Common myeloid progenitor, CD34-positive (primary cell): Measurements from ENCODE around the gene E4F1.

ENCODE experiments used
- CTCF ChIA-PET: fragments of 350-600 bp; sonication (Branson Sonifier 250); formaldehyde crosslinking; loops from one replicate; lab custom pipeline; 2021; ENCODE audit warnings: antibody characterized with exemption; lab: Charles Lee
- POLR2A ChIA-PET: fragments of 350-600 bp; sonication (Branson Sonifier 250); formaldehyde crosslinking; loops from one replicate; lab custom pipeline; 2021; ENCODE audit warnings: antibody characterized with exemption; lab: Charles Lee
- DNase-seq, 3 donors: peaks; one replicate each; pipeline versions ENCODE4 v3.0.0 to v3.0.0-alpha.2; 2013
- H3K27ac ChIP-seq, 2 experiments: 1 replicate in 1 of 2; 2 replicates in 1 of 2; pipeline ENCODE4 v1.7.0; 2013; ENCODE audit warnings: inconsistent platforms in 2 of 2, low read length in 2 of 2, mild to moderate bottlenecking in 2 of 2, low read depth in 1 of 2, moderate library complexity in 1 of 2; ENCODE audit not compliant: severe bottlenecking in 2 of 2, insufficient read depth in 1 of 2, poor library complexity in 1 of 2
- H3K27me3 ChIP-seq, 5 experiments: replicated peaks in 2 of 5; 1 replicate in 3 of 5; 2 replicates in 2 of 5; pipeline versions ENCODE4 v1.6.1 to v1.7.0; 2013; ENCODE audit warnings: low read length in 4 of 5, mild to moderate bottlenecking in 2 of 5, moderate library complexity in 2 of 5, inconsistent platforms in 1 of 5; ENCODE audit not compliant: insufficient read depth in 5 of 5, control insufficient read depth in 4 of 5
- H3K36me3 ChIP-seq, 4 experiments: 1 replicate in 2 of 4; 2 replicates in 2 of 4; pipeline versions ENCODE4 v1.6.1 to v1.7.0; 2013; ENCODE audit warnings: low read length in 3 of 4, control low read depth in 1 of 4, mild to moderate bottlenecking in 1 of 4; ENCODE audit not compliant: control insufficient read depth in 4 of 4, insufficient read depth in 4 of 4
- H3K4me1 ChIP-seq, 4 experiments: 1 replicate in 3 of 4; 2 replicates in 1 of 4; pipeline versions ENCODE4 v1.6.1 to v1.7.1; 2013; ENCODE audit warnings: low read length in 3 of 4, mild to moderate bottlenecking in 3 of 4, control low read depth in 1 of 4, inconsistent platforms in 1 of 4, moderate library complexity in 1 of 4; ENCODE audit not compliant: control insufficient read depth in 4 of 4, insufficient read depth in 4 of 4; ENCODE audit errors: control extremely low read depth in 1 of 4
- H3K4me3 ChIP-seq, 7 experiments: 1 replicate in 4 of 7; 2 replicates in 3 of 7; pipeline versions ENCODE4 v1.5.1 to v1.7.0; 2013; ENCODE audit warnings: mild to moderate bottlenecking in 7 of 7, low read length in 6 of 7, moderate library complexity in 6 of 7, inconsistent platforms in 2 of 7, low read depth in 2 of 7, control low read depth in 1 of 7; ENCODE audit not compliant: insufficient read depth in 4 of 7, control insufficient read depth in 1 of 7; ENCODE audit errors: extremely low read depth in 1 of 7
- H3K9me3 ChIP-seq, 5 experiments: 1 replicate in 4 of 5; 2 replicates in 1 of 5; pipeline versions ENCODE4 v1.6.1 to v1.7.1; 2013; ENCODE audit warnings: low read length in 4 of 5, mild to moderate bottlenecking in 2 of 5, inconsistent platforms in 1 of 5, low read depth in 1 of 5, moderate library complexity in 1 of 5; ENCODE audit not compliant: control insufficient read depth in 4 of 5, insufficient read depth in 2 of 5; ENCODE audit errors: control extremely low read depth in 1 of 5
- WGBS: methylation state at CpG from one replicate; pipeline ENCODE4 v1.1.5; 2013; ENCODE audit not compliant: insufficient coverage; 5-methylcytosine and 5-hydroxymethylcytosine counted together

Gene E4F1

GRCh38 chr16:2228161-2228824 is 4.9 kb downstream of the E4F1 start:
- ChIA-PET POLR2A (no interaction called here), CTCF (interaction anchor here (1.7 kb wide), 1 partner anchor 23 kb away, joined by 3 read pairs; the partner anchor contains the start of gene ECI1)
- DNase-seq, result no peak
- Histone ChIP-seq H3K4me1 (peaks cover 0 to 15% (median 13%) of the 10 kb centered on the region in 4 experiments), H3K4me3 (no peak overlapping the region), H3K27ac (no peak overlapping the region), H3K9me3 (no peaks in the 10 kb centered on the region), H3K27me3 (no peaks in the 10 kb centered on the region), H3K36me3 (peaks cover 7 to 67% (median 37%) of the 10 kb centered on the region in 4 experiments)
- 96% methylated on average over 19 of the region's 25 CpGs for WGBS

DNA sequence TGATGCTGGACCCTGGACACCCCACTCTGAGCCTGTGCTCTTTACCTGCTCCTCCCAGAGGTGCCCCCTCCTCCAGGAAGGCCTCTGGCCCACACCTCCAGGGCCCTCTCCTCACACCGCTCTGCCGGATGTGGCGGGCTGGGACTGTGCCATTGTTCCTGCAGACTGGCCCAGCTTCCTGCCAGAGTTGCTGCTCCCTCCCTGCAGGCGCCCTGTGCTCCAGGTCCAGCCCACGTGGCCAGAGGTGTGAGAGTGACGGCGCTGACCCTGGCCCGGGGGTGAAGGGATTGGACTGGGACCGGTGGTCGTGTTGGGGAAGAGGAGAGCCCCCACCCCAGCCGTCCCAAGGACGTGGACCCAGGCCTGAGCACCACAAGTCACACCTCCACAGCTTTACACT is 5.7 kb downstream of the E4F1 start:
- POLR2A ChIA-PET, result interaction anchor here (0.7 kb wide), 1 partner anchor 9 kb away, joined by 3 read pairs; no protein-coding TSS in a partner anchor
- DNase-seq, result no peak
- CTCF ChIA-PET, result interaction anchor here (1.7 kb wide), 1 partner anchor 22 kb away, joined by 3 read pairs; the partner anchor contains the start of gene ECI1
- 100% methylated on average over 3 of the region's 12 CpGs for WGBS
- Histone ChIP-seq H3K4me3 (no peak overlapping the region), H3K27ac (no peak overlapping the region), H3K4me1 (peaks cover 0 to 15% (median 11%) of the 10 kb centered on the region in 4 experiments), H3K9me3 (no peaks in the 10 kb centered on the region), H3K36me3 (peaks cover 8 to 75% (median 43%) of the 10 kb centered on the region in 4 experiments), H3K27me3 (no peaks in the 10 kb centered on the region)

- DNase-seq, result no peak
- Histone ChIP-seq H3K27ac (no peak overlapping the region), H3K27me3 (peaks cover 0 to 3% (median 0%) of the 10 kb centered on the region in 5 experiments), H3K9me3 (no peaks in the 10 kb centered on the region), H3K4me3 (no peak overlapping the region), H3K4me1 (peaks cover 0 to 9% (median 4%) of the 10 kb centered on the region in 4 experiments), H3K36me3 (peaks cover 9 to 81% (median 48%) of the 10 kb centered on the region in 4 experiments)
- 94% methylated on average over 20 of the region's 23 CpGs for whole genome bisulfite sequencing
- ChIA-PET CTCF (interaction anchor here (1.7 kb wide), 1 partner anchor 22 kb away, joined by 3 read pairs; the partner anchor contains the start of gene ECI1), POLR2A (interaction anchor here (0.7 kb wide), 1 partner anchor 9 kb away, joined by 3 read pairs; no protein-coding TSS in a partner anchor)
Measured at GRCh38 chr16:2229632-2230250, 6.3 kb downstream of the E4F1 start.

DNA sequence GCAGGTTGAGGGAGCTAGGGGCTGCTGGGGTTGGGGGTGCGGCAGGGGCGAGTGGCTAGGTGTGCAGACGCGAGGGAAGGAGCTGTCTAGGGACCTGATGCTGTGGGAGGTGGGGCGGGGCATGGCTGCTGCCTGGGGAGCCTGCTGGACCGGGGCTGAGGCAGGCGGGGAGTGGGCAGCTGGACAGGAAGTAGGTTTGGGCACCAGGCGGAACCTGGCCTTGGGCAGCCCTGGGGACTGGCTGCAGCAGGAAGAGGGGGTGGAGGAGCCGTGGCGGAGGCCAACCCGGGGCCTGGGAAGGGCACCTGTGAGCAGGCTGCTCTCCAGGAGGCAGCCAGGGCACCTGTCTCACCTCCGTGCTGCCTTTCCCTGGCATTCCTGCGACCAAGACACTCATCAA is 7.0 kb downstream of the E4F1 start:
- WGBS, result 94% methylated on average over 9 of the region's 13 CpGs
- H3K36me3 ChIP-seq, result peaks cover 9 to 87% (median 51%) of the 10 kb centered on the region in 4 experiments
- ChIA-PET POLR2A (no interaction called here), CTCF (interaction anchor here (1.5 to 1.7 kb wide), 2 partner anchors 21 to 36 kb away, joined by 3 read pairs; partner anchors contain the start of gene ECI1)
- no peak overlapping the region for H3K4me3 ChIP-seq
- peaks cover 0 to 6% (median 0%) of the 10 kb centered on the region in 4 experiments for H3K4me1 ChIP-seq
- DNase-seq, result no peak
- H3K9me3 ChIP-seq, result no peaks in the 10 kb centered on the region
- peaks cover 0 to 9% (median 0%) of the 10 kb centered on the region in 5 experiments for H3K27me3 ChIP-seq
- H3K27ac ChIP-seq, result no peak overlapping the region

DNA sequence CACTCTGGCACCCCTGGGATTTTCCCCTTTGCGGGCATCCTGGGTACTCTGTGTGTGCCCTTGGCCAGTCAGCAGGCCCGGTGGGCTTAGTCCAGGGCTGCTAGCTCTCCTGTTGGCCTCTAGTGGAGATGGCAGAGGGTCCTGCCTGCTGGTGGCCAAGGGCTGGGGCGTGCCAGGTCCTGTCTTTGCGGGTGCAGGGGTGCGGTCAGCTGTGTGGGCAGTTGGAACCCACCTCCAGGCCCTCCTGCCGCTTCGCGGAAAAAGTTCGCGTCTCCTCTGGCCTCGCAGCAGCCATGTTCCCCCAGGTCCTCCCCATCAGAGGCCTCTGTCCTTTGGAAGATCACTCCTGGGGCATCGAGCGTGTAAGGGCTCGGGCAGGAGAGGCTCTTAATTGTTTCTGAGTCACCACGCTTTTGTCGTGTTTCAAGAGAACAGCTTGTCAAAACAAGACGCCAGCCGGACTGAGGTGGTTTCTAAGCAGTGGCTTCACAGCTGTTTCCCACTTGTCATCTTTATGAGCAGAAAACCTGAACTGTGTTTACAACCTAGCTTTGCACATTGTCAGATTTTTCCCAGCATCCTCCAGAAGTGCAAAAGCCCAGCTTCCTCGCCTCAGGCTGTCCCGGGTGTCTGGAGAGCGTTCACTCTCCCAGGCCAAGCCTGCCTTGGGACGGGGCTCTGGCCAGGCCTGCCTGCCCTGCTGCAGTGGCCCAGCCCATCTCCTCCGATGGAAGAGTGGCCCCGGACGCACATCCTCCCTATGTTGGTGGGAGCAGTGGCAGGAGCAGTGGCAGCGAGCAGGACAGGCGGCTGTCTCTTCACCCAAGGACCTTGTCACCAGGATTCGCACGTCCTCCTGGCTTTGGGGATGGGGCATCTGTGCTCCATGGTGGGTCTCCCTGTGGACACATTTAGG is 7.9 kb downstream of the E4F1 start:
- Histone ChIP-seq H3K9me3 (no peaks in the 10 kb centered on the region), H3K36me3 (peaks cover 9 to 87% (median 54%) of the 10 kb centered on the region in 4 experiments), H3K27ac (no peak overlapping the region), H3K27me3 (peaks cover 0 to 17% (median 5%) of the 10 kb centered on the region in 5 experiments), H3K4me3 (no peak overlapping the region), H3K4me1 (peaks cover 0 to 2% (median 1%) of the 10 kb centered on the region in 4 experiments)
- CTCF ChIA-PET, result interaction anchor here (0.6 to 1.5 kb wide), 2 partner anchors 22 to 37 kb away, joined by 3 read pairs; no protein-coding TSS in a partner anchor
- WGBS, result 97% methylated on average over 29 of the region's 29 CpGs
- POLR2A ChIA-PET, result no interaction called here
- no peak for DNase-seq

DNA sequence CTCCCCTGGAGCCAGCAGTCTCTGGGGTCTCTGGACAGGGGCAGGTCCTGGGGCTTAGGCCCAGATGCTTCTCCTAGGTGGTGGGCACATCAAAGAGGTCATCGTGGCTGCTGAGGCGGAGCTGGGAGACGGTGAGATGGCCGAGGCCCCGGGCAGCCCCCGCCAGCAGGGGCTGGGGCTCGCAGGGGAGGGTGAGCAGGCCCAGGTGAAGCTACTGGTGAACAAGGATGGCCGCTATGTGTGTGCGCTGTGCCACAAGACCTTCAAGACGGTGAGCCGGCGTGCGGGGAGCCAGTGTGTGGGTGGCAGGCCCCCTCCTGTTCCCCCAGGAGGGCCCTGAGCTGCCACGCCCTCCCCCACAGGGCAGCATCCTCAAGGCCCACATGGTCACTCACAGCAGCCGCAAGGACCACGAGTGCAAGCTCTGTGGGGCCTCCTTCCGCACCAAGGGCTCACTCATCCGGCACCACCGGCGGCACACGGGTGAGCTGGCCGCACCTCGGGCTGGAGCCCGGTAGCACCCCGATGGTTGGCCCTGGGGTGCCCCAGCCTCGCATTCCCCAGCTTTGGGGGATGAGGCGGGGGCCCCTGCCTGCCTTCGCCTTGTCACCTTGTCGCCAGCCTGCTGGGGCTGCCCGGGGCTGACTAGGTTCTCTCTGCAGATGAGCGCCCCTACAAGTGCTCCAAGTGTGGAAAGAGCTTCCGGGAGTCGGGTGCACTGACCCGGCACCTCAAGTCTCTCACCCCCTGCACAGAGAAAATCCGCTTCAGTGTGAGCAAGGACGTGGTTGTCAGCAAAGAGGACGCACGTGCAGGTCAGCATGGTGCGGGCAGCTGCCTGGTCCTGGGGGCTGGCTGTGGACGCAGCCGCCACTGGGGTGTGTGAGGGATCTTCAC is 9.0 kb downstream of the E4F1 start:
- peaks cover 9 to 80% (median 50%) of the 10 kb centered on the region in 4 experiments for H3K36me3 ChIP-seq
- H3K27me3 ChIP-seq, result peaks cover 0 to 28% (median 10%) of the 10 kb centered on the region in 5 experiments
- ChIA-PET CTCF (interaction anchor here (0.9 kb wide), 1 partner anchor 11 kb away, joined by 3 read pairs; no protein-coding TSS in a partner anchor), POLR2A (no interaction called here)
- no peak overlapping the region for H3K27ac ChIP-seq
- 96% methylated on average over 37 of the region's 41 CpGs for WGBS
- H3K4me3 ChIP-seq, result no peak overlapping the region
- H3K4me1 ChIP-seq, result peaks cover 0 to 12% (median 5%) of the 10 kb centered on the region in 4 experiments
- no peaks in the 10 kb centered on the region for H3K9me3 ChIP-seq
- no peak for DNase-seq
